MM.1S (cell line): Measurements from ENCODE around the gene CDK2AP2.
"Not testable (repeated sequence)": the region's sequence is repeated elsewhere in the genome, so short reads cannot be mapped to it uniquely, and the experiment has no call there.

Source experiments
- DNase-seq: peaks from one replicate; pipeline ENCODE4 v3.0.0-alpha.2; 2015
- H2AFZ ChIP-seq: fragments of 300-600 bp; sonication (generic); 2 replicates; pipeline ENCODE4 v1.6.0; 2016; ENCODE audit warnings: antibody characterized with exemption, low read length
- H3F3A ChIP-seq: fragments of 300-600 bp; sonication (generic); 2 replicates; pipeline ENCODE4 v1.6.1; 2016; ENCODE audit warnings: mild to moderate bottlenecking, antibody characterized with exemption, low read length, moderate library complexity, mixed read lengths; ENCODE audit not compliant: insufficient read depth
- H3K27ac ChIP-seq: fragments of 300-600 bp; sonication (generic); 2 replicates; pipeline ENCODE4 v1.5.1; 2016; ENCODE audit warnings: mild to moderate bottlenecking, low read length
- H3K27me3 ChIP-seq: fragments of 300-600 bp; sonication (generic); replicated peaks from 2 replicates; pipeline ENCODE4 v1.6.0; 2016; ENCODE audit warnings: low read length; ENCODE audit not compliant: insufficient read depth
- H3K36me3 ChIP-seq: fragments of 300-600 bp; sonication (generic); replicated peaks from 2 replicates; pipeline ENCODE4 v1.6.1; 2016; ENCODE audit warnings: mild to moderate bottlenecking, low read length, mixed read lengths; ENCODE audit not compliant: insufficient read depth
- H3K4me1 ChIP-seq: fragments of 300-600 bp; sonication (generic); 2 replicates; pipeline ENCODE4 v1.6.1; 2016; ENCODE audit warnings: low read length, mixed read lengths
- H3K4me2 ChIP-seq: fragments of 300-600 bp; sonication (generic); 2 replicates; pipeline ENCODE4 v1.6.0; 2016; ENCODE audit warnings: low read depth, low read length
- H3K4me3 ChIP-seq: fragments of 300-600 bp; sonication (generic); 2 replicates; pipeline ENCODE4 v1.5.1; 2016; ENCODE audit warnings: low read length, mixed read lengths
- H3K79me2 ChIP-seq: fragments of 300-600 bp; sonication (generic); 2 replicates; pipeline ENCODE4 v1.6.1; 2016; ENCODE audit warnings: mixed run types, low read length, mixed read lengths
- H3K9ac ChIP-seq: fragments of 300-600 bp; sonication (generic); 2 replicates; pipeline ENCODE4 v1.6.1; 2016; ENCODE audit warnings: low read length, mixed read lengths
- H3K9me2 ChIP-seq: fragments of 300-600 bp; sonication (generic); replicated peaks from 2 replicates; pipeline ENCODE4 v1.6.1; 2016; ENCODE audit warnings: mild to moderate bottlenecking, low read length, mixed read lengths; ENCODE audit not compliant: insufficient read depth
- H3K9me3 ChIP-seq: fragments of 300-600 bp; sonication (generic); replicated peaks from 2 replicates; pipeline ENCODE4 v1.6.1; 2016; ENCODE audit warnings: mild to moderate bottlenecking, low read length, mixed read lengths; ENCODE audit not compliant: insufficient read depth
- H4K20me1 ChIP-seq: fragments of 300-600 bp; sonication (generic); 2 replicates; pipeline ENCODE4 v1.6.1; 2016; ENCODE audit warnings: mild to moderate bottlenecking, low read length, moderate library complexity, mixed read lengths; ENCODE audit not compliant: insufficient read depth
- CTCF ChIP-seq: fragments of 300-600 bp; sonication (generic); IDR thresholded peaks from 2 replicates; pipeline ENCODE4 v1.5.1; 2016; ENCODE audit warnings: antibody characterized with exemption, low read length, mixed read lengths
- EZH2 ChIP-seq: fragments of 300-600 bp; sonication (generic); optimal IDR thresholded peaks from 2 replicates; pipeline ENCODE3; 2017; ENCODE audit warnings: low read depth, mild to moderate bottlenecking, antibody characterized with exemption, low read length, mixed read lengths
- EZH2phosphoT487 ChIP-seq: fragments of 300-600 bp; sonication (generic); IDR thresholded peaks from 2 replicates; pipeline ENCODE4 v1.6.1; 2018; ENCODE audit warnings: antibody characterized with exemption, low read length

CDK2AP2 gene

GRCh38 chr11:67466367-67466766 is 41.6 kb downstream of the CDK2AP2 start:
- peaks cover 12% of the 10 kb centered on the region for H3K4me1 ChIP-seq
- H3F3A ChIP-seq = 0 out of 2 replicates have a peak, but pooled peaks cover 3% of the 10 kb centered on the region
- TF ChIP-seq EZH2phosphoT487 (no peak), CTCF (no peak), EZH2 (no peak)
- no peaks in the 10 kb centered on the region for H4K20me1 ChIP-seq
- H3K9me3 ChIP-seq = no peaks in the 10 kb centered on the region
- DNase-seq = no peak
- peaks cover 11% of the 10 kb centered on the region for H3K79me2 ChIP-seq
- H3K4me2 ChIP-seq = no peak overlapping the region
- no peak overlapping the region for H3K27ac ChIP-seq
- H3K9me2 ChIP-seq = no peaks in the 10 kb centered on the region
- no peak overlapping the region for H3K4me3 ChIP-seq
- H3K36me3 ChIP-seq = no peaks in the 10 kb centered on the region
- no peaks in the 10 kb centered on the region for H3K27me3 ChIP-seq
- H2AFZ ChIP-seq = no peak overlapping the region
- no peak overlapping the region for H3K9ac ChIP-seq

- H3K27ac ChIP-seq, H4K20me1 ChIP-seq, H2AFZ ChIP-seq, H3K9me2 ChIP-seq, H3K36me3 ChIP-seq, H3F3A ChIP-seq, H3K9me3 ChIP-seq, DNase-seq, H3K27me3 ChIP-seq: not testable (repeated sequence)
- H3K4me2 ChIP-seq = peak overlapping the region; percentile 99
- H3K9ac ChIP-seq = peak overlapping the region; percentile 96; the same call in 1 of the 2 replicates
- peaks cover 11% of the 10 kb centered on the region for H3K79me2 ChIP-seq
- peaks cover 12% of the 10 kb centered on the region for H3K4me1 ChIP-seq
- H3K4me3 ChIP-seq = peak overlapping the region; percentile 99
These were observed 42.4 kb downstream of the CDK2AP2 start for GRCh38 chr11:67465530-67465929.

GRCh38 chr11:67465189-67465510 is 42.8 kb downstream of the CDK2AP2 start:
- Histone ChIP-seq H3F3A (peaks cover 4% of the 10 kb centered on the region; the same call in 1 of the 2 replicates), H3K4me2 (peak overlapping the region; percentile 99), H3K79me2 (peaks cover 11% of the 10 kb centered on the region), H3K36me3 (no peaks in the 10 kb centered on the region), H4K20me1 (no peaks in the 10 kb centered on the region), H3K9me2 (no peaks in the 10 kb centered on the region), H3K4me3 (peak overlapping the region; percentile 99), H2AFZ (peak overlapping the region; percentile 84), H3K27ac (peak overlapping the region; percentile 61; the same call in 1 of the 2 replicates), H3K9ac (peak overlapping the region; percentile 96), H3K4me1 (peaks cover 12% of the 10 kb centered on the region), H3K27me3 (no peaks in the 10 kb centered on the region), H3K9me3 (no peaks in the 10 kb centered on the region)
- TF ChIP-seq EZH2phosphoT487 (no peak), EZH2 (no peak), CTCF (no peak)
- no peak for DNase-seq

GRCh38 chr11:67464411-67465188 is 43.4 kb downstream of the CDK2AP2 start:
- no peaks in the 10 kb centered on the region for H3K9me2 ChIP-seq
- peak overlapping the region; percentile 96 for H3K9ac ChIP-seq
- H3K9me3 ChIP-seq = no peaks in the 10 kb centered on the region
- peak overlapping the region; percentile 61 for H3K27ac ChIP-seq
- TF ChIP-seq EZH2 (no peak), CTCF (no peak), EZH2phosphoT487 (no peak)
- no peaks in the 10 kb centered on the region for H3K27me3 ChIP-seq
- H3K36me3 ChIP-seq = no peaks in the 10 kb centered on the region
- peak; percentile 93 for DNase-seq
- peak overlapping the region; percentile 99 for H3K4me3 ChIP-seq
- peaks cover 9% of the 10 kb centered on the region for H3F3A ChIP-seq
- H2AFZ ChIP-seq = peak overlapping the region; percentile 91
- peaks cover 11% of the 10 kb centered on the region for H3K79me2 ChIP-seq
- H3K4me2 ChIP-seq = peak overlapping the region; percentile 99
- H3K4me1 ChIP-seq = peaks cover 12% of the 10 kb centered on the region
- H4K20me1 ChIP-seq = no peaks in the 10 kb centered on the region
